ENCODE results near the gene CDA. TPM values are rescaled to one million over a fixed set of nuclear protein-coding genes. Genes with fewer than 3 reads are reported as not detected.

The CDA gene
- total and polyA plus RNA-seq, 12 donors, result 0.33 to 11.8 (median 3.3) TPM; not detected in 1

DNA sequence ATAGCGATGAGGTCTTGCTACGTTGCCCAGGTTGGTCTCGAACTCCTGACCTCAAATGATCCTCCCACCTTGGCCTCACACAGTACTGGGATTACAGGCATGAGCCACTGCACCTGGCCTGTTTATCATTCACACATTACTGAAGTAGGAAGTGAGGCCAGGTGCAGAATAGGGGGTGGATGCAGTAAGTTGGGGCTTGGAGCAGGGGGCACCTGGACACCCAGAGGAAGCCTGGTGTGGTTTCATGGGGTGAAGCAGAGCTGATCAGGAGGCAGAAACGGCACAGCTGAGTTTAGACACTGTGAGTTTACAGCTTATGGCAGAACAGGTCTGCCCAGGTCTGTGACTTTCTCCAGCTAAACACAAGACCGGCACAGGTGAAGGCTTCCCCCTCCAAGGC is 4.9 kb downstream of the CDA start:
- H3K4me1 ChIP-seq (replicated peaks in 1 of 2), result peaks cover 4 to 13% of the 10 kb centered on the region in 2 donors
- intact Hi-C loops (cut with DNase I), result no loop called here
- 85 to 96% (median 91%) methylated on average over 2 to 5 of the region's 5 CpGs for WGBS, 4 donors
- no peak for TF ChIP-seq POLR2A (IDR thresholded peaks at IDR 0.05)
- no peak for TF ChIP-seq CTCF (IDR thresholded peaks at IDR 0.05)
- no peaks in the 10 kb centered on the region for H3K27me3 ChIP-seq
- no peaks in the 10 kb centered on the region for H3K9me3 ChIP-seq (replicated peaks in 1 of 3)
- no peak for DNase-seq
- H3K36me3 ChIP-seq (replicated peaks in 1 of 2), result no peaks in the 10 kb centered on the region
- H3K4me3 ChIP-seq, result no peak overlapping the region
- no peak overlapping the region for H3K27ac ChIP-seq

- no peaks in the 10 kb centered on the region for H3K9me3 ChIP-seq (replicated peaks in 1 of 3)
- no peaks in the 10 kb centered on the region for H3K36me3 ChIP-seq (replicated peaks in 1 of 2)
- 87 to 93% (median 88%) methylated on average over 14 of the region's 14 CpGs for WGBS, 4 donors
- TF ChIP-seq CTCF (IDR thresholded peaks at IDR 0.05), result no peak
- TF ChIP-seq POLR2A (IDR thresholded peaks at IDR 0.05), result no peak
- intact Hi-C loops (cut with DNase I), result no loop called here
- no peaks in the 10 kb centered on the region for H3K27me3 ChIP-seq
- no peak overlapping the region for H3K27ac ChIP-seq
- H3K4me3 ChIP-seq, result no peak overlapping the region
- DNase-seq, result no peak
- H3K4me1 ChIP-seq (replicated peaks in 1 of 2), result peaks cover 4 to 5% of the 10 kb centered on the region in 2 donors
Measured at GRCh38 chr1:20594746-20595145, 5.8 kb downstream of the CDA start.

DNA sequence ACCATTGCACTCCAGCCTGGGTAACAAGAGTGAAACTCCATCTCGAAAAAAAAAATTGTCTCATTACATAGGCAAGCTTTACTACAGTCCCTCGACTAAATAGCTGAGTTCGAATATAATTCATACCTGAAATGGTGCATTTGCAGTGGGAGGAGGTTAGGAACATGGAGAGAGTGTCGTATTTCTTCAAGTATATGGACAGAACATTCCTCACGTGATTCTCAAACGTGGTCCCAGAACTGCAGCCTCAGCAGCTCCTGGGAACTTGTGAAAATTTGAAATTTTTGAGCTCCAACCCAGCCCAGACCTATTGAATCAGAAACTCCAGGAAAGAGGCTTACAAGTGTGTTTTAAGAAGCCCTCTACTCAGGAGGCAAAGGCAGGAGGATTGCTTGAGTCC is 7.2 kb downstream of the CDA start:
- DNase-seq, result no peak
- Histone ChIP-seq H3K27ac (no peak overlapping the region), H3K27me3 (no peaks in the 10 kb centered on the region), H3K4me1 (replicated peaks in 1 of 2) (no peaks in the 10 kb centered on the region), H3K9me3 (replicated peaks in 1 of 3) (no peaks in the 10 kb centered on the region), H3K36me3 (replicated peaks in 1 of 2) (no peaks in the 10 kb centered on the region), H3K4me3 (no peak overlapping the region)
- intact Hi-C loops (cut with DNase I), result no loop called here
- TF ChIP-seq CTCF (IDR thresholded peaks at IDR 0.05) (no peak), POLR2A (IDR thresholded peaks at IDR 0.05) (no peak)
- 54 to 67% (median 59%) methylated on average over 6 of the region's 6 CpGs for WGBS, 4 donors

DNA sequence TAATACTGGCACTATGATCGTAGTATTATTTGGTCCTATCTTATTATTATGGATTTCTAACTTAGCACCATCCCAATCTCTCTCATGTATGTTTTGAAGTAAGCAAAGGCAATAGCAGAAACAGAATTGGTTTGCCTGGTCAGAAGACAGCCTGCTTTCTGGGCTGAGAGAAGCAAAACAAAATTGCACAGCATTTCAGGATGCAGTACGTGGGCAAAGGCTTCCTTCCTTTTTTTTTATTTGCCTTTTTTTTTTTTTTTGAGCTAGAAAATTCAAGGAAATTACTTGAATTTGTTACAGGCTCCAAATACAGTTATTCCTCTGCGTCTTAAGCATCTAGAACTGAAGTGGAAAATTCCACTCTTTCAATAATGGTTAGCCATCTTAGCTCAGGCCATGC is 8.8 kb downstream of the CDA start:
- H3K36me3 ChIP-seq (replicated peaks in 1 of 2), result no peaks in the 10 kb centered on the region
- peak overlapping the region in 2 of 5 donors; percentile 48 to 54 for H3K27ac ChIP-seq
- intact Hi-C loops (cut with DNase I), result no loop called here
- no peaks in the 10 kb centered on the region for H3K4me1 ChIP-seq (replicated peaks in 1 of 2)
- H3K9me3 ChIP-seq (replicated peaks in 1 of 3), result no peaks in the 10 kb centered on the region
- H3K27me3 ChIP-seq, result no peaks in the 10 kb centered on the region
- H3K4me3 ChIP-seq, result no peak overlapping the region
- WGBS, 4 donors, result 63 to 75% (median 66%) methylated on average over 3 of the region's 3 CpGs
- TF ChIP-seq CTCF (IDR thresholded peaks at IDR 0.05) (no peak), POLR2A (IDR thresholded peaks at IDR 0.05) (no peak)
- DNase-seq, result no peak

All from adrenal gland (tissue), 12 donors.